GM12878 (cell line): Measurements from ENCODE around the gene GIGYF2. TPM values are rescaled to one million over a fixed set of nuclear protein-coding genes. Genes with fewer than 3 reads are reported as not detected.

ENCODE experiments used
- ATAC-seq: fragments of 200-7000 bp; cut with Tn5 transposase; 3 replicates; pipeline ENCODE4 v1.9.1; 2020; ENCODE audit warnings: mild to moderate bottlenecking, moderate library complexity
- BruUV-seq: library from RNA; stranded (reverse); fragments of 400-500 nt; replicated peaks from 2 replicates; lab custom pipeline; 2021; lab: Mats Ljungman, UMichigan
- CTCF ChIA-PET: fragments of 300-600 bp; sonication (Branson Sonifier 250); formaldehyde crosslinking; extraction: SDS; loops from one replicate; lab custom pipeline; 2021; ENCODE audit warnings: inconsistent platforms; lab: Yijun Ruan, JAX
- POLR2A ChIA-PET: fragments of 350-600 bp; formaldehyde crosslinking; extraction: SDS; loops from one replicate; lab custom pipeline; 2021; ENCODE audit warnings: inconsistent platforms; lab: Charles Lee
- RAD21 ChIA-PET: fragments of 300-600 bp; sonication (Branson Sonifier 250); formaldehyde crosslinking; loops from one replicate; lab custom pipeline; 2023; ENCODE audit warnings: antibody characterized with exemption; ENCODE audit not compliant: unreplicated experiment; lab: Charles Lee
- SMC1A ChIA-PET: fragments of 300-600 bp; sonication (Branson Sonifier 250); formaldehyde crosslinking; loops from one replicate; lab custom pipeline; 2023; ENCODE audit not compliant: unreplicated experiment, uncharacterized antibody; lab: Charles Lee
- DNase-seq: peaks from one replicate; pipeline ENCODE4 v3.0.0-alpha.2; 2011; ENCODE audit warnings: low read depth, low spot score
- FAIRE-seq: peaks from 3 replicates; lab custom pipeline; 2011; peaks lifted over from hg19 to GRCh38; lab: Jason Lieb, UNC
- H2AFZ ChIP-seq: 2 replicates; pipeline ENCODE4 v1.6.0; 2011; ENCODE audit warnings: low read depth, low read length, control low read depth; ENCODE audit not compliant: control insufficient read depth
- H3K27ac ChIP-seq: 2 replicates; pipeline ENCODE4 v1.5.1; 2011; ENCODE audit warnings: control low read depth; ENCODE audit not compliant: control insufficient read depth, insufficient read depth
- H3K27me3 ChIP-seq, 2 experiments: replicated peaks in 1 of 2; 2 replicates each; pipeline versions ENCODE4 v1.6.0 to v1.6.1; 2011; ENCODE audit warnings: low read length in 1 of 2; ENCODE audit not compliant: control insufficient read depth in 2 of 2, insufficient read depth in 2 of 2
- H3K36me3 ChIP-seq, 2 experiments: 2 replicates each; pipeline ENCODE4 v1.5.1; 2011; ENCODE audit warnings: low read length in 1 of 2; ENCODE audit not compliant: control insufficient read depth in 2 of 2, insufficient read depth in 2 of 2
- H3K4me1 ChIP-seq: 2 replicates; pipeline ENCODE4 v1.6.1; 2011; ENCODE audit warnings: mild to moderate bottlenecking, low read length, moderate library complexity, mixed read lengths; ENCODE audit not compliant: control insufficient read depth, insufficient read depth
- H3K4me2 ChIP-seq: 2 replicates; pipeline ENCODE4 v1.6.0; 2011; ENCODE audit warnings: control low read depth; ENCODE audit not compliant: control insufficient read depth, insufficient read depth
- H3K4me3 ChIP-seq: fragments of 200-600 bp; sonication (generic); 2 replicates; pipeline ENCODE4 v1.5.1; 2016
- H3K79me2 ChIP-seq: 2 replicates; pipeline ENCODE4 v1.6.0; 2011; ENCODE audit warnings: low read length; ENCODE audit not compliant: control insufficient read depth, insufficient read depth
- H3K9ac ChIP-seq: 2 replicates; pipeline ENCODE4 v1.8.0; 2011; ENCODE audit warnings: low read length, control low read depth, mixed read lengths; ENCODE audit not compliant: control insufficient read depth, insufficient read depth
- H3K9me3 ChIP-seq: replicated peaks from 3 replicates; pipeline ENCODE4 v1.5.1; 2011; ENCODE audit warnings: mild to moderate bottlenecking, low read length; ENCODE audit not compliant: control insufficient read depth, insufficient read depth
- H4K20me1 ChIP-seq: 2 replicates; pipeline ENCODE4 v1.6.0; 2011; ENCODE audit not compliant: control insufficient read depth, insufficient read depth
- MEF2A ChIP-seq: IDR thresholded peaks from 2 replicates; pipeline ENCODE4 v1.6.1; 2011; ENCODE audit warnings: low read depth, mild to moderate bottlenecking, low read length, moderate library complexity; ENCODE audit not compliant: insufficient read depth
- NKRF ChIP-seq: fragments of 450-650 bp; conservative IDR thresholded peaks from 2 replicates; pipeline ENCODE4 v1.6.1; 2017; ENCODE audit warnings: mild to moderate bottlenecking, moderate library complexity
- NR2C2 ChIP-seq: IDR thresholded peaks from 2 replicates; pipeline ENCODE4 v1.6.1; 2011; ENCODE audit warnings: borderline replicate concordance, low read depth; ENCODE audit not compliant: control insufficient read depth, insufficient read length
- PAX8 ChIP-seq: fragments of 450-650 bp; IDR thresholded peaks from 2 replicates; pipeline ENCODE4 v1.6.1; 2017; ENCODE audit warnings: mild to moderate bottlenecking, moderate library complexity
- RAD51 ChIP-seq: fragments of 450-650 bp; IDR thresholded peaks from 2 replicates; pipeline ENCODE4 v1.6.1; 2016; ENCODE audit warnings: moderate library complexity, mild to moderate bottlenecking, inconsistent platforms
- ZBTB4 ChIP-seq: fragments of 450-650 bp; formaldehyde crosslinking; IDR thresholded peaks from 2 replicates; pipeline ENCODE4 v1.4.0; 2022; ENCODE audit warnings: mild to moderate bottlenecking, moderate library complexity
- in situ Hi-C: fragments of 300-500 bp; cut with MboI; formaldehyde crosslinking; loops from 9 replicates; pipeline ENCODE4 v1.14.3; 2018; ENCODE audit warnings: mixed read lengths
- intact Hi-C: fragments of 100-400 bp; cut with micrococcal nuclease; formaldehyde crosslinking; loops from one replicate; pipeline ENCODE4 v1.14.2; 2022; ENCODE audit not compliant: unreplicated experiment
- polyA plus RNA-seq, 11 experiments: library from polyadenylated mRNA; depleted of rRNA in 4 of 11; unstranded in 6 of 11; stranded (reverse) in 5 of 11; fragments of >200 nt; fragmentation: Nextera tagmentation in 4 of 11; fragmentation: Illumina TruSeq in 1 of 11; extraction: Ambion mirVana in 4 of 11; extraction: Trizol in 1 of 11; gene quantifications; 1 replicate in 1 of 11; 2 replicates in 10 of 11; pipeline versions ENCODE4 v1.2.1 to v1.2.3, GENCODE V29; 2011 to 2016; ENCODE audit warnings: inconsistent platforms in 2 of 11, missing spikeins in 2 of 11, low read depth in 1 of 11
- total RNA-seq, 4 experiments: library from RNA; depleted of rRNA in 3 of 4; stranded (reverse); fragments of >200 nt in 3 of 4; fragmentation: Illumina TruSeq in 1 of 4; extraction: Trizol in 1 of 4; gene quantifications; 2 replicates each; pipeline versions ENCODE4 v1.2.1 to v1.2.3, GENCODE V29; 2013 to 2021

Gene GIGYF2
- total and polyA plus RNA-seq, 10 of the 15 experiments (the other 5 are each of a cell fraction or from before 2014, with no cell fraction given), result 12.2 to 47.2 (median 39.0) TPM

GRCh38 chr2:232843834-232844233, 146.7 kb downstream of the GIGYF2 start (continued):
- TF ChIP-seq ZBTB4 (CRISPR knock-in tag) (no peak), NR2C2 (no peak)

- SMC1A ChIA-PET, result no interaction called here
- CTCF ChIA-PET, result no interaction called here
- in situ Hi-C loops, result no loop called here
Observed at GRCh38 chr2:232846055-232846454, 148.9 kb downstream of the GIGYF2 start.

More at GRCh38 chr2:232846055-232846454, 148.9 kb downstream of the GIGYF2 start:
- H3K36me3 ChIP-seq, result peaks cover 9 to 23% of the 10 kb centered on the region in 2 experiments; a peak in 3 of 4 replicates
- RAD21 ChIA-PET, result no interaction called here
- no peak for DNase-seq
- intact Hi-C loops, result no loop called here
- H3K4me1 ChIP-seq, result no peaks in the 10 kb centered on the region
- no peak overlapping the region for H2AFZ ChIP-seq
- POLR2A ChIA-PET, result no interaction called here
- TF ChIP-seq NKRF, result no peak
- no peak for TF ChIP-seq MEF2A
- no peak for TF ChIP-seq PAX8
- no peak for TF ChIP-seq RAD51
- TF ChIP-seq, all 136 proteins: peak for 0
- no TSS peak for BruUV-seq
- Histone ChIP-seq H3K9ac (no peak overlapping the region), H3K27me3 (no peaks in the 10 kb centered on the region), H3K79me2 (no peaks in the 10 kb centered on the region), H3K9me3 (no peaks in the 10 kb centered on the region), H4K20me1 (no peaks in the 10 kb centered on the region), H3K27ac (no peak overlapping the region), H3K4me3 (no peak overlapping the region), H3K4me2 (no peak overlapping the region)
- ATAC-seq (no peak), FAIRE-seq (no peak)
